Central memory CD4-positive, alpha-beta T cell (primary cell): ENCODE results near the gene NUP205.

Experiments
- DNase-seq: peaks from one replicate; pipeline ENCODE4 v3.0.0; 2022
- total RNA-seq, 3 experiments: gene quantifications; one replicate each; lab custom pipeline; 2026; lab: John Stamatoyannopoulos, UW

The NUP205 gene, protein sequence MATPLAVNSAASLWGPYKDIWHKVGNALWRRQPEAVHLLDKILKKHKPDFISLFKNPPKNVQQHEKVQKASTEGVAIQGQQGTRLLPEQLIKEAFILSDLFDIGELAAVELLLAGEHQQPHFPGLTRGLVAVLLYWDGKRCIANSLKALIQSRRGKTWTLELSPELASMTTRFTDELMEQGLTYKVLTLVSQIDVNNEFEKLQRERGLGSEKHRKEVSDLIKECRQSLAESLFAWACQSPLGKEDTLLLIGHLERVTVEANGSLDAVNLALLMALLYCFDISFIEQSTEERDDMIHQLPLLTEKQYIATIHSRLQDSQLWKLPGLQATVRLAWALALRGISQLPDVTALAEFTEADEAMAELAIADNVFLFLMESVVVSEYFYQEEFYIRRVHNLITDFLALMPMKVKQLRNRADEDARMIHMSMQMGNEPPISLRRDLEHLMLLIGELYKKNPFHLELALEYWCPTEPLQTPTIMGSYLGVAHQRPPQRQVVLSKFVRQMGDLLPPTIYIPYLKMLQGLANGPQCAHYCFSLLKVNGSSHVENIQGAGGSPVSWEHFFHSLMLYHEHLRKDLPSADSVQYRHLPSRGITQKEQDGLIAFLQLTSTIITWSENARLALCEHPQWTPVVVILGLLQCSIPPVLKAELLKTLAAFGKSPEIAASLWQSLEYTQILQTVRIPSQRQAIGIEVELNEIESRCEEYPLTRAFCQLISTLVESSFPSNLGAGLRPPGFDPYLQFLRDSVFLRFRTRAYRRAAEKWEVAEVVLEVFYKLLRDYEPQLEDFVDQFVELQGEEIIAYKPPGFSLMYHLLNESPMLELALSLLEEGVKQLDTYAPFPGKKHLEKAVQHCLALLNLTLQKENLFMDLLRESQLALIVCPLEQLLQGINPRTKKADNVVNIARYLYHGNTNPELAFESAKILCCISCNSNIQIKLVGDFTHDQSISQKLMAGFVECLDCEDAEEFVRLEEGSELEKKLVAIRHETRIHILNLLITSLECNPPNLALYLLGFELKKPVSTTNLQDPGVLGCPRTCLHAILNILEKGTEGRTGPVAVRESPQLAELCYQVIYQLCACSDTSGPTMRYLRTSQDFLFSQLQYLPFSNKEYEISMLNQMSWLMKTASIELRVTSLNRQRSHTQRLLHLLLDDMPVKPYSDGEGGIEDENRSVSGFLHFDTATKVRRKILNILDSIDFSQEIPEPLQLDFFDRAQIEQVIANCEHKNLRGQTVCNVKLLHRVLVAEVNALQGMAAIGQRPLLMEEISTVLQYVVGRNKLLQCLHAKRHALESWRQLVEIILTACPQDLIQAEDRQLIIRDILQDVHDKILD (N-terminal part only)
- total RNA-seq: 140 to 241 (median 148) reads per million in 3 experiments

DNA sequence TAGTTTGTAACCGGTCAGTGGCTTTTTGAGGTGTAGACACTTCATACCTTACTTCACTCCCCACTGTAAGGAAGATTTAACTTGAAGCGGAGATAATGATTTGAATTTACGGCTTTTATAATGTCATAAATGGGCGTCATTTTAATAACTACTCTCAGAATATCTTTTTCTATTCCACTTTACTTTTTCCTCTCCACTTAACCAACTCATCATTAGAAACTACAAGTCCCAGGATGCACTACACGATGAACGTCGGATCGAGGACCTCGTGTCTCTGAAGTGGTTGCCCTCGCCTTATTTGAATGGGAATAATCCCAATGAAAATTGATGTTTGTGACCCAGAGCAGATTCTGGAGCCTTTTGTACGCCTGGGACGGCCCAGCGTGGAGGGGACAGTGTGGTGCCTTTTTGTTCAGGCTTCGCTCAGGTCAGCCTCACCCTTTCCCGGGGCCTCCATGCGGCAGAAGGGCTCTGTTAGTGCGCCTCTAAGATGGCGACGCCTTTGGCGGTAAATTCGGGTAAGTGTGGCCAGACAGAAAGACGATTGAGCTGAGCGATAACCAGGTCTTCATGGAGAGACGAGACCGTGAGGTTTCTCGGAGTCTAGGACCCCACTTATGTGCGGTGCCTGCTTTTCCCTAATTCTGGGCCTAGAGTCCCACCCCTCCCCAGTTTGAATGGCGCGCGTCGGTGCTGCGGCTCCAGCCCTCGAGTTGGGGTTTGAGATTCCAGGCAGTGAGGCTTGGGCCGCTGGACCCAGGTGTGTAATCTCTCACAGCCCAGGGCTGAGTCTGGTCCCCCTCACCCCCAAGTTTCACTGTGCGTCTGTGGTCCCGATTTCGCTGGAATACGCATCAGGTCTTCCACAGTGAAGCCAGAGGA, at the start of gene NUP205:
Gene NUP205 (plus strand): TSS at position 463 of the 882 bp plus-strand sequence. CDS start 28 bp downstream, at position 491.
- DNase-seq: peak; percentile 86

DNA sequence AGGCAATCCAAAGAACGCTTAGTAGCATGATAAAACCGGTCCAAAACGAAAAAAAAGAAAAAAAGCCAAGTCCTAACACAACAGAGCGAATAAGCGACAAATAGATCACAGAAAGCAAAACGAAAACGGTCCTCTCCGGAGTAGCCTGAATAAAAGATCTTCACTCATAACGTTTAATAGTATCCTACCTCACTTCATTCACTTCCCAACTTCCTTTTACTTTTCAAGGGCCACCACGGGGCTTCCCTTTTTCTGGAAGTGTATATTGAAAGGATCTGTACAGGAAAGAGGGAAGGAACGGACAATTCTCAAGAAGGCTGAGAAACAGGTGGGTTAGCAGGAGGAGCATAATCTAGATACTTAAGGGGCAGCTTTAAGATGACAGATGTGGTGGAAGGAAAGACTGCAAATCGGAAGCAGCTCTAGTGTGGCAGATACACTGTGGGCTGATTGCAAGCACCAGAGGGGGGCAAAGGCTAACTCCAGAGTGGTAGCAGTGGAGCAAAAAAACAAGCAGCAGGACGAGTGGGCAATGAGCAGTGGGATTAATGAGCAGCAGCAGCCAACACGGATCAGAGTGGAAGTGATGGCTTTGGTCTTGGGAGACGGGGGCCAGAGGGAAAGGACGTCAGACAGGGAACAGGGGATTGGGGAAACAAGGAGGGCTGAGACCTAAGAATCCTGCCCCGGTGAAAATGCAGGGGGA, 48.7 kb upstream of the NUP205 start:
- DNase-seq: peak; percentile 25

DNA sequence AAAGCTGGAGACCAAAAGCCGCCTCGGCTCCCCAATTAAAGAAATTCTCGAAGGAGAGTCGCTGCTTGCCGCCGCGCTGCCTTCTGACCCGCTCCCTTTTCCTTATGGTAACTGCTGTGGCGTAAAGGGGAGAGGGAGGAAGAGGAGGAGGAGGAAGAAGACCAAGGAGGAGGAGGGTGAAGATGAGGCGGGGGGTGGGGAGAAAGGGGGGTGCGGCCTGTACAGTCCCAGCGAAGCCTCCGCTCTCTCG, 48.2 kb upstream of the NUP205 start:
- DNase-seq: no peak

DNA sequence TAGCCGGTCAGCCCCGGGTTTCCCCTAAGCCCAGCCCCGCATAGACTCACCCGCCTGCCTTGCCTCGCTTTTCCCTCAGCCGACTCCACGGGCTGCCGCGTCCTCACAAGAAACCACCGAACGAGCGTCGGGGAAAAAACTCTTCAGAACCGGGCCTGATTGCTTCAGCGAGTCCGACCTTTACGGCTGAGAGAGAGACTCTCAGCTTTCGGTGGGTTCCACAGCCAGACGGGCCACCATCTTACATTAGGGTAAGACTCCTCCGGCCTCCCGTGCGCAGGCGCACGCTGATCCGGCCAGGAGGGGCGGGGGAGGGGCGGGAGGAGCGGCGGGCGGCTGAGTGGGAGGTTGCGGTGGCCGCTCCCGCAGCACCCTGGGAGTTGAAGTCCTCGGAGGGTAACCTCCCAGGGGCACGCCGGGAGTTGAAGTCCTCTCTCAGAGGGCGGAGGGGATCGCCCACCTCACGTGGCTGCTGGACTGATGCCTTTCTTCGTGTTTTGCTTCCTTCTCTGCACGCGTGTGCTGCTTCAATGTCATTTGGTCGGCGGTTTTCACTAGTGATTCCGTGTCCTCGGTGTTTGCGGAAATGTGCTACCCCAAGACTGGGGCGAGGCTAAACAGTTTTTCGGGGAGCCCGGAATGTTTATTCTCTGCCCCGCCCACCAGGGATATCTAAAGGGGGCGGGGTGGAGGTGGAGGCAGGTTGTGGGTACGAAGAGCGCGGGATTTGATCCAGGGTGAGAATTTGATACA, 47.7 kb upstream of the NUP205 start, which contains the start of gene CNOT4:
Gene CNOT4 (minus strand): TSS at position 264 of the 753 bp plus-strand sequence. CDS start 71,771 bp downstream, outside the sequence.
- DNase-seq: peak; percentile 94

GRCh38 chr7:135510592-135511183, 47.0 kb upstream of the NUP205 start:
- DNase-seq: no peak

DNA sequence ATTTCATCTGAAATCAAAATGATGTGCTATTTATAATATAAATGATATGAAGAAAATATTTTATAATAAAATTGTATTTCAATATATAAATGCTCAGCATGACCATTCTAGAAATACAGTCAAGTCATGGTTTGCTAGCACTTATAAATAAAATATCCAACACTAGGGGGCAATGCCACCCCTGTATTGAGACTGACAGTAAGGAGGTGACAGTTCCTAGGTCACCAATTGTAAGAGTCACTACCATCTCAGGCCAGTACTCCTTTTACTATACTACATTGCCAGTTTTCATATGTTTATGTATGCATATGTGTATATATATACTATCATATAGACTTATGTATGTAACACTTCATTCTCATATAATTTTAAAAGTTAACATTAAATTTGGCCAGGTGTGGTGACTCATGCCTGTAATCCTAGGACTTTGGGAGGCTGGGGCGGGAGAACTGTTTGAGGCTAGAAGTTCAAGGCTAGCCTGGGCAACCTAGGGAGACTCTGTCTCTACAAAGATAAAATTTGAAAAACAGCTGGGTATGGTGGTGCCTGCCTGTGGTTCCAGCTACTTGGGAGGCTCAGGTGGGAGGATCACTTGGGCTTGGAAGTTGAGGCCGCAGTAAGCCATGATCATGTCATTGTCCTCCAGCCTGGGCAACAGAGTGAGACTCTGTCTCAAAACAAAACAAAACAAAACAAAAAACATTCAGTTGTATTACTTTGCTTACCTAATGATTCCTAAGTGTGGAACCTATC, 45.4 kb upstream of the NUP205 start:
- peak; percentile 65 for DNase-seq

- no peak for DNase-seq
Measured at GRCh38 chr7:135514856-135515255, 42.9 kb upstream of the NUP205 start.

GRCh38 chr7:135517060-135517459, 40.7 kb upstream of the NUP205 start:
- DNase-seq: no peak

DNA sequence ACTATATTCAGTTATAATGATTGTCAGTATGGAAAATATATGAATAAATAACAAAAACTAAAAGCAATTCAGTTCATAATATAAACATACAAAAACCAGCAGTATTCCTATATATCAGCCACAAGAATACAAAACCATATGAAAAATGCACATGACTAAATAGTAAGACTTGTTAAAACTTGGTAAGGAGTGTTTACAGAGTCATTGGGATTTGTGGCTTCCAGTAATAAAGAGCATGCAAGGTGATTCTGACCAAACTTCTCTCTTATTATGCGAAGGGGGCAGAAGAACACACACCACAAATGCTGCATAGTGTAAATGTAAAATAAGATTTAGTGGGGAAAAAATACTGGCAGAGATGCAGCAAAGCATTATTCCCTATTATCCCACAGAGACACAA, 39.0 kb upstream of the NUP205 start:
- DNase-seq: no peak

- no peak for DNase-seq
Measured at GRCh38 chr7:135519233-135519688, 38.5 kb upstream of the NUP205 start.

DNA sequence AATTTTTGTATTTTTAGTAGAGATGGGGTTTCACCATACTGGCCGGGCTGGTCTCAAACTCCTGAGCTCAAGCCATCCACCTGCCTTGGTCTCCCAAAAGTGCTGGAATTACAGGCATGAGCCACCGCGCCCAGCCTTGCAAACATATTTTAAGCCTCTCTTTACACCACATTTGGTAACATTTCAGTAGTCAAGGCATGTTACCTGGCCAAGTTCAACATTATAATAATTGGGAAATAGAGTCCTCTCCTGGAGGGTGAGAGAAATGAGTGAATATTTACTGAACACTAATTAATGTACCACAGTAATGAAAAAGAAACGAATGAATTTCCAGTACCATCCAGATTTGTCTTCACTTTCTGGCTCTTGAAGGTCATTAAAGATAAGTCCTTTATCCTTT, 37.8 kb upstream of the NUP205 start:
- no peak for DNase-seq

GRCh38 chr7:135522509-135522908, 35.2 kb upstream of the NUP205 start:
- DNase-seq: no peak

- DNase-seq: no peak
Measured at GRCh38 chr7:135523146-135523545, 34.6 kb upstream of the NUP205 start.

DNA sequence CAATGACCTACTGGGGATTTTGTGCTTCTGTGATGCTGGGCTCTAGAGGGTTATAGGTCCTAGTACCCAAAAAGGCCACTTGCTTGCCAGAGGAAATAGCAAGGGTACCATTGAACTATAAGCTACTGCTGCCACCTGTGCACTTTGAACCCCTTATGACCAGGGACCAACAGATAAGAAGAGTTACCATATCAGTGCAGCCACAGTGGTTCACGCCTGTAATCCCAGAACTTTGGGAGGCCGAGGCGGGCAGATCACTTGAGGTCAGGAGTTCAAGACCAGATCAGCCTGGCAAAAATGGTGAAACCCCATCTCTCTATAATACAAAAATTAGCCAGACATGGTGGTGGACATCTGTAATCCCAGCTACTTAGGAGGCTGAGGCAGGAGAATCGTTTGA, 32.3 kb upstream of the NUP205 start:
- no peak for DNase-seq

GRCh38 chr7:135527025-135527424, 30.7 kb upstream of the NUP205 start:
- no peak for DNase-seq

GRCh38 chr7:135536150-135536549, 21.6 kb upstream of the NUP205 start:
- DNase-seq: no peak

- DNase-seq: no peak
Measured at GRCh38 chr7:135537453-135537852, 20.3 kb upstream of the NUP205 start.

GRCh38 chr7:135537905-135538304, 19.8 kb upstream of the NUP205 start:
- no peak for DNase-seq

DNA sequence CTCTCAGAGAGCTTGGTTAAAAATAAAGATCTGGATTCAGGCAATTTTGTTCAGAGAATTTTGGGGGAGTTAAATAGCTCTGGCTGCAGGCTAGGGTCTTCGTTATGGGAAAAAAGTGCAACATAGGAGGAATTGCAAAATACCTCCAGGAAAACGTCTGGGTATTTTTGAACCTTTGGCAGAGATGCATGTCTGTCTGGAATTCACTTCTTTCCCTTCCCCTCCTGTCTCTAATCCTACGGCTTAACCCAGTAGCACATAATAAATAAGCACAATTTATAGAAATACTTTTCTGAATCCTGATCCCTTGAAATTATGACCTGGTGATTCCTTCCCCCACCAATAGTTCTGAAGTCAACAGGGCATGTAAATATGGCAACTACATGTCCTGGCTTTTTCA, 19.3 kb upstream of the NUP205 start:
- no peak for DNase-seq
